ENCODE measurements around the gene TEAD1.

Gene TEAD1

DNA sequence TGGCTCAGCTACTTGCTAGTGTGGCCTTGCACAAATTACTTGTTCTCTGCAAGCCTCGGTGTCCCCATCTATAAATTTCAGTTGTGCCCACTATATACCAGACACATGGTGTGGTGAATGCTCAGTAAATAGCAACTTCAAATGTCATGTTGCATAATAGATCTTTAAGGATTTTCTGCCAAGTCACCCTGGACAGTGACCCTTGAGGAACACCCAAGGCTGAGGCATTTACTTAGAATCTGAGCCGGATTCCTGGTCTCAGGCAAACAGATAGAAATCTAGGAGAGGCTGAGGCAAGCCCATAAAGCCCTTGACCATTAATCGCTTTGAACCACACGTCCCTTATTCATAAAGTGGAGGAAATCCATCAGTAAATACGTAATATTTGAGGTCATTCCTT is 9.7 kb downstream of the TEAD1 start:
- H3K27ac ChIP-seq (ENCODE audit: poor library complexity, severe bottlenecking), result peak overlapping the region; percentile 81
- H3K36me3 ChIP-seq (ENCODE audit: low read depth), result peaks cover 10% of the 10 kb centered on the region
- H3K27me3 ChIP-seq (ENCODE audit: insufficient read depth, poor library complexity, severe bottlenecking), result no peaks in the 10 kb centered on the region
- DNase-seq (ENCODE audit: low spot score), result no peak
- H3K4me3 ChIP-seq (ENCODE audit: severe bottlenecking), result no peak overlapping the region
- peaks cover 79% of the 10 kb centered on the region for H3K4me1 ChIP-seq (ENCODE audit: insufficient read depth, poor library complexity, severe bottlenecking)
- TF ChIP-seq, protein P1, sequence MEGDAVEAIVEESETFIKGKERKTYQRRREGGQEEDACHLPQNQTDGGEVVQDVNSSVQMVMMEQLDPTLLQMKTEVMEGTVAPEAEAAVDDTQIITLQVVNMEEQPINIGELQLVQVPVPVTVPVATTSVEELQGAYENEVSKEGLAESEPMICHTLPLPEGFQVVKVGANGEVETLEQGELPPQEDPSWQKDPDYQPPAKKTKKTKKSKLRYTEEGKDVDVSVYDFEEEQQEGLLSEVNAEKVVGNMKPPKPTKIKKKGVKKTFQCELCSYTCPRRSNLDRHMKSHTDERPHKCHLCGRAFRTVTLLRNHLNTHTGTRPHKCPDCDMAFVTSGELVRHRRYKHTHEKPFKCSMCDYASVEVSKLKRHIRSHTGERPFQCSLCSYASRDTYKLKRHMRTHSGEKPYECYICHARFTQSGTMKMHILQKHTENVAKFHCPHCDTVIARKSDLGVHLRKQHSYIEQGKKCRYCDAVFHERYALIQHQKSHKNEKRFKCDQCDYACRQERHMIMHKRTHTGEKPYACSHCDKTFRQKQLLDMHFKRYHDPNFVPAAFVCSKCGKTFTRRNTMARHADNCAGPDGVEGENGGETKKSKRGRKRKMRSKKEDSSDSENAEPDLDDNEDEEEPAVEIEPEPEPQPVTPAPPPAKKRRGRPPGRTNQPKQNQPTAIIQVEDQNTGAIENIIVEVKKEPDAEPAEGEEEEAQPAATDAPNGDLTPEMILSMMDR (IDR thresholded peaks at IDR 0.05; ENCODE audit: poor library complexity, severe bottlenecking), result no peak
- ATAC-seq (ENCODE audit: low read depth), result no peak
- no peaks in the 10 kb centered on the region for H3K9me3 ChIP-seq (ENCODE audit: severe bottlenecking)

DNA sequence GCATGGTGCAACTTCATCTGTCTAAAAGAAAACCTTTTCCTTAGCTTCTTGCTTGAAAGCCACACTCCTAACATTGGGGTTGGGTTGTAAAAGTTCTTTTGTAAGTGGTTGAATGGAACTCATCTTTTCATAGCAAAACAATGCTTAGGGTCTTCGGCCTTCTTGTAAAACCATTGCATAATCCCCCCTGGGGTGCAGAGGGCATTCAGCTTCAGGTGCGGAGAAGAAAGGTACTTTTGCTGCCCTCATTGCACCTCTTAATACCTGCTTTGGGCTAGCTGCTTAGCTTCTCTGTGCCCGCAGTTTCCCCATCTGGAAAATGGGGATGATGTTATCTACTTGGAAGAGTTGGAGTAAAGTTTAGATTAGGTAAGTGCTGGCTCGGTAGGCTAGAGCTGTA is 10.1 kb downstream of the TEAD1 start:
- peaks cover 79% of the 10 kb centered on the region for H3K4me1 ChIP-seq (ENCODE audit: insufficient read depth, poor library complexity, severe bottlenecking)
- H3K27ac ChIP-seq (ENCODE audit: poor library complexity, severe bottlenecking), result peak overlapping the region; percentile 81
- ATAC-seq (ENCODE audit: low read depth) (no peak), DNase-seq (ENCODE audit: low spot score) (no peak)
- H3K27me3 ChIP-seq (ENCODE audit: insufficient read depth, poor library complexity, severe bottlenecking), result no peaks in the 10 kb centered on the region
- H3K9me3 ChIP-seq (ENCODE audit: severe bottlenecking), result no peaks in the 10 kb centered on the region
- TF ChIP-seq, protein P1 (IDR thresholded peaks at IDR 0.05; ENCODE audit: poor library complexity, severe bottlenecking), result no peak
- H3K4me3 ChIP-seq (ENCODE audit: severe bottlenecking), result no peak overlapping the region
- peaks cover 10% of the 10 kb centered on the region for H3K36me3 ChIP-seq (ENCODE audit: low read depth)

DNA sequence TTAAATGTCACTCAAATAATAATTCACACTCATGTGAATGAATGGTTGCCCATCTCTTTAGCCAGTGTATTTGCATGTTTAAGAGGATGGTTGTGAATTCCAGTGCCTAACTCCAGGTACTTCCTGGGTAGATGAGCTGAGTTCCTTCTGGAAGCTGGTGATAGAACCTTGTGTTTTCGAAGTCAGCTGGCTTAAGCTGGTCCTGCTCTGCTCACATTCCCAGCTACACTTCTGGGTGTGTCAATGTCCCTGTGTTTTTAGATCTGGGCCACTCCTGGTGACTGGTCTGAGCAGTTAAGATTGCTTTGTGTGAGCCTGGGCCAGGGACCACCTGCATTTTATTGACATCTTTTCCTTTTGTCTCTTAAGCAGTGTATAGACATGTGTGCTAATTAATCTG is 10.6 kb downstream of the TEAD1 start:
- H3K27me3 ChIP-seq (ENCODE audit: insufficient read depth, poor library complexity, severe bottlenecking), result no peaks in the 10 kb centered on the region
- peak overlapping the region; percentile 81 for H3K27ac ChIP-seq (ENCODE audit: poor library complexity, severe bottlenecking)
- H3K4me3 ChIP-seq (ENCODE audit: severe bottlenecking), result no peak overlapping the region
- H3K9me3 ChIP-seq (ENCODE audit: severe bottlenecking), result no peaks in the 10 kb centered on the region
- DNase-seq (ENCODE audit: low spot score) (no peak), ATAC-seq (ENCODE audit: low read depth) (peak; percentile 4; the same call in 1 of the 3 replicates)
- peaks cover 10% of the 10 kb centered on the region for H3K36me3 ChIP-seq (ENCODE audit: low read depth)
- TF ChIP-seq, protein P1 (IDR thresholded peaks at IDR 0.05; ENCODE audit: poor library complexity, severe bottlenecking), result no peak
- H3K4me1 ChIP-seq (ENCODE audit: insufficient read depth, poor library complexity, severe bottlenecking), result peaks cover 74% of the 10 kb centered on the region

DNA sequence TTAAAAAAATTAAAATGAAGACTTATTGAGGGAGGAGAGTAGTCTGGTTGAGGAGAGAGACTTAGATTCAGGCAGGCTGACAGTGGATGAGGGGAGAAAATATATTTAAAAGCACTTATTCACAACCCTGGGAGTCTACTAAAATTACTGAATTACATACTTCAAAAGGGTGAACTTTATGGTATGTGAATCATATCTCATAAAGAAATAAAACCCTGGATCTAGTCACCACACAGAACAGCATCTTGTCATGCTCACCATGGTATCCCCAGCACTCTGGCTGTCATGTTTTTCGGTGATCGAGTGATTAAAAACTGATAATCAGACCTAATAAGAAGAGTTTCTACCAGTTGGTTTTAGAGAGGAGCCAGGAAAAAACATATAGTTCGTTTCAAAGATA is 11.0 kb downstream of the TEAD1 start:
- peak overlapping the region; percentile 81 for H3K27ac ChIP-seq (ENCODE audit: poor library complexity, severe bottlenecking)
- no peaks in the 10 kb centered on the region for H3K27me3 ChIP-seq (ENCODE audit: insufficient read depth, poor library complexity, severe bottlenecking)
- H3K36me3 ChIP-seq (ENCODE audit: low read depth), result peaks cover 10% of the 10 kb centered on the region
- no peak overlapping the region for H3K4me3 ChIP-seq (ENCODE audit: severe bottlenecking)
- TF ChIP-seq, protein P1 (IDR thresholded peaks at IDR 0.05; ENCODE audit: poor library complexity, severe bottlenecking), result no peak
- H3K4me1 ChIP-seq (ENCODE audit: insufficient read depth, poor library complexity, severe bottlenecking), result peaks cover 70% of the 10 kb centered on the region
- ATAC-seq (ENCODE audit: low read depth), result peak; percentile 11; the same call in 1 of the 3 replicates
- no peaks in the 10 kb centered on the region for H3K9me3 ChIP-seq (ENCODE audit: severe bottlenecking)
- no peak for DNase-seq (ENCODE audit: low spot score)

DNA sequence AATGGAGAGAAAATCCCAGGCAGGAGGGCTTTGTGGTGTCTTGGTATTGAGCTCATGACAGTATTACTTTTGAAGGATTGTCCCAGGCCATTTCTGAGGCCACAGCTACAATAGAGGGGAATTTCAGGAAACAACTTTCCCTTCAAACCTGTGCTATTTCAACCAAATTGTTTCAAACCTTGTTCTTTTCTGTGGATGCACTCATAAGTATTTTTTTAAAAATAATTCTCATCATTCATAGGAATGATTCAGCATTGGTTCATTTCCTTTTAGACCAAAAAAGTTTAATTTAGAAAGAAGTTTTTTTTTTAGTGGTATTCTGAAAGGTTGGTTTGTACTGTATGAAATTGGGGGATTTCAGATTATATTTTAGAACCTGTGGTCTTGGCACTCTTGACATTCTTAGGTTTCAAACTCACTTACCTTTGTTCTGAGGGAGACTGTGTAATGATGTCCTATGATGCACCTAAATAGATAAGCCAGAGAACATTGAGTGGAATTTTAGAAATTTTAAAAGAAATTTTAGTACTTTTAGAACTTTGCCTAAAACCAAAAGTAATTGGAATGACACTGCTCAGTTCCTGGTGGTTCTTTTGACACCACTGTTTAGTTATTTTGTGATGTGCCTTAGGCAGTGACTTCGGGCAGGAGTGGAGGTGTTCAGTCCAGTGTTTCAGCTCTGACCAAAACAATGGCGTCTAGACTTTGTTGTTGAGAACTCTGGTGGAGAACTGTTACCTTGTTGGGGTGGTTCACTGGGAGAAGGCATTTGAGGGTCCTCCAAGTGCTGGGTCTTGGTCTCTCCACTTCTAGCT is 12.2 kb downstream of the TEAD1 start:
- Histone ChIP-seq H3K36me3 (ENCODE audit: low read depth) (peaks cover under 1% of the 10 kb centered on the region), H3K27ac (ENCODE audit: poor library complexity, severe bottlenecking) (peak overlapping the region; percentile 81), H3K4me1 (ENCODE audit: insufficient read depth, poor library complexity, severe bottlenecking) (peaks cover 65% of the 10 kb centered on the region), H3K9me3 (ENCODE audit: severe bottlenecking) (no peaks in the 10 kb centered on the region), H3K27me3 (ENCODE audit: insufficient read depth, poor library complexity, severe bottlenecking) (no peaks in the 10 kb centered on the region), H3K4me3 (ENCODE audit: severe bottlenecking) (no peak overlapping the region)
- DNase-seq (ENCODE audit: low spot score), result no peak
- TF ChIP-seq, protein P1 (IDR thresholded peaks at IDR 0.05; ENCODE audit: poor library complexity, severe bottlenecking), result no peak
- no peak for ATAC-seq (ENCODE audit: low read depth)
